GM18868 (cell line): Measurements from ENCODE around the gene IQSEC1.

Experiments used
- ATAC-seq: cut with Tn5 transposase; IDR thresholded peaks from one replicate; pipeline ENCODE4 v1.9.1; 2021; ENCODE audit warnings: mild to moderate bottlenecking, moderate library complexity; ENCODE audit not compliant: unreplicated experiment

The IQSEC1 gene

GRCh38 chr3:12975748-12976522 lies 97.3 kb downstream of the IQSEC1 start:
- no peak for ATAC-seq

- no peak for ATAC-seq
Observed at GRCh38 chr3:12974819-12975218, 98.4 kb downstream of the IQSEC1 start.

- ATAC-seq: no peak
Observed at GRCh38 chr3:12974334-12974733, 98.9 kb downstream of the IQSEC1 start.

- peak; percentile 66 for ATAC-seq
Observed at GRCh38 chr3:12973827-12974226, 99.4 kb downstream of the IQSEC1 start.

- ATAC-seq: no peak
Observed at GRCh38 chr3:12972781-12973702, 100.2 kb downstream of the IQSEC1 start.

GRCh38 chr3:12972043-12972442 lies 101.2 kb downstream of the IQSEC1 start:
- no peak for ATAC-seq

GRCh38 chr3:12970684-12971083 lies 102.5 kb downstream of the IQSEC1 start:
- ATAC-seq: no peak

GRCh38 chr3:12969486-12969885 lies 103.7 kb downstream of the IQSEC1 start:
- ATAC-seq: no peak

GRCh38 chr3:12968541-12968940 lies 104.7 kb downstream of the IQSEC1 start:
- ATAC-seq: no peak

- ATAC-seq: peak; percentile 76
Observed at GRCh38 chr3:12967606-12968351, 105.5 kb downstream of the IQSEC1 start.

GRCh38 chr3:12966847-12967605 lies 106.2 kb downstream of the IQSEC1 start:
- peak; percentile 11 for ATAC-seq

GRCh38 chr3:12965999-12966846 lies 107.0 kb downstream of the IQSEC1 start:
- no peak for ATAC-seq

GRCh38 chr3:12964711-12965612 lies 108.3 kb downstream of the IQSEC1 start:
- ATAC-seq: no peak

- no peak for ATAC-seq
Observed at GRCh38 chr3:12963922-12964701, 109.1 kb downstream of the IQSEC1 start.

GRCh38 chr3:12963231-12963896 lies 109.9 kb downstream of the IQSEC1 start:
- no peak for ATAC-seq

GRCh38 chr3:12962292-12962691 lies 110.9 kb downstream of the IQSEC1 start:
- no peak for ATAC-seq

GRCh38 chr3:12961697-12962036 lies 111.6 kb downstream of the IQSEC1 start:
- no peak for ATAC-seq
